Activated T-cell treated with anti-CD3 and anti-CD28 coated beads, Interleukin-2, amount 50 U/mL, for 1 hour (primary cell): ENCODE results near the gene CDKAL1.
"Not testable (repeated sequence)": the region's sequence is repeated elsewhere in the genome, so short reads cannot be mapped to it uniquely, and the experiment has no call there.

Source experiments
- DNase-seq: peaks from one replicate; pipeline ENCODE4 v3.0.0-alpha.2; 2020

The CDKAL1 gene

DNA sequence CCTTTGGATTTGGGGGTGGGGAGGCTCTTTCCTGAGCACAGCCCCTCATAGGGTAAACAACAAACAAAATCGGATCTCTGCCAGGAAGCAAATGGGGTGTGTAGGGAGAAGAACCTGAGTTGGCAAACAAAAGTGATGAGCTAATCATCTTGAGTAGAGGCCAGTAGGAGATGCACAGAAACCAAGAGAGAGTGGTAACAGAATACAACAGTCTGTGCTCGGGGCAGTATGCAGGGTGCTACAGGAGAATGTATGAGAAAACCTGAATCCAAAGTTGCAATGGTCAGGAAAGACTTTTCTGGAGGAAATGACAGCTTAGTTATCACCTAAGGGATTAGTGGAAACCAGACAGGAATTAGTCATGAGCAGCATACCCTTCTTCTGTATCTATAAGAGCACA lies 177.8 kb downstream of the CDKAL1 start:
- DNase-seq: no peak

- no peak for DNase-seq
Observed at GRCh38 chr6:20715135-20715806, 181.0 kb downstream of the CDKAL1 start.

GRCh38 chr6:20716865-20717264 lies 182.6 kb downstream of the CDKAL1 start:
- DNase-seq: no peak

DNA sequence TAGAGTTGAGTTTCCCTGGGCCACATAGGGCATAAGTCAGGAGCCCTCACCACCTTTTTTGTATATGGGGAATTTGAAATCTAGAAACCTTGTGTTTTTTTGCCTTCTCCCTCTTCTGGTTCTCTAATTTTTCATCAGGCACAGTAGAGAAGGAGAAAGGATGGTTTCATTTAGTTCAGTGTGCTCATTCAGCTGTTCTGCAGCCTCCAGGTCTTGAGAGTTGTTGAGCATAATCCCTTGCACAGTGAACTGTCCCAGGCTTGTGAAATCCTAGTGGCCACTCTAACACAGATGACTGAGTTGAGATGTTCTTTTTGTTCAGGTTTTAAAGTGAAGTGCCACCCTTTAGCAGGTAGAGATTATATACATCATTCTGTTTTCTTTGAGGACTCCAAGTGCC lies 183.5 kb downstream of the CDKAL1 start:
- no peak for DNase-seq

DNA sequence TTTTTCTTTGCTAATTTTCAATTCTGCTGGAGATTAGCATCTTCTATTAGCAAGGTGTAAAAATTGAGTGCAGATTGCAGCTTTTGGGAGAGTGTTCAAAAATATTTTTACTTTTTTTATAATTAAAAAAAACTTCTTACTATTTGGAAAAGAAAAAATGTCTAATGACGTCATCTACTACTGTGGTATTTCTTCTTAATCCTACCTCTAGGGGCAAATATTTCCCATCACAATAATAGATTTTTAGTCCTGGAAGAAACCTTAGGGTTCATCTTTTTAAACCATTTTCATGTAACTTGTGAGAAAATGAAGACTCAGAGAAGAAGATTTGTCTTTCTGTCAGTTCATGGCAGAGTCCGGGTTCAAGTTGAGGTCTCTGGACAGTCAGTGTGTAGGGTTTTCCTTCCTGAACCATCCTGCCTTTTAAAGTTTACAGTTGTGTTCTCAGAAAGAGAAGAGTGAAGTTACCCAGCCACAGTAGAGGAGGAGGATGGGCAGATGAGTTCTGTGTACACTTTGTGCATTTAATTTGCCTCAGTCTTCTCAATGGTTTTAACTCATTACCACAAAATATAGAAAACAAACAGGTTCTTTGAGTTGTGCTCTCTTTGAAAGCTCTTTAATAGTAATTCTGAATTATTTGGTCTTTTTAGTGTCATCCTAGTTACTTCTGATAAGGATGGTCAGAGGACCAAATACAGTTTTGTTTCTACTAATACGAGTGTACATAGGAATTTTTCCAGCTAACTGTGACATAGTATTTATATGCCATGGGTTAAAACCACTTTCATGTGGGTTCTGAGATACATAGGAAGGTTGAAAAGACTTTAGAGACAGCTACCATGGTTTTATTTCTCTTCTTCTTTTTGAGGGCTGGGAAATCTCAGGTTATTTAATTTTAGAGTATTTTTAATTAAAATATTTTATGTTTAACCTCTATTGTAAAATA lies 184.7 kb downstream of the CDKAL1 start:
- no peak for DNase-seq

GRCh38 chr6:20719980-20720379 lies 185.7 kb downstream of the CDKAL1 start:
- DNase-seq: no peak

DNA sequence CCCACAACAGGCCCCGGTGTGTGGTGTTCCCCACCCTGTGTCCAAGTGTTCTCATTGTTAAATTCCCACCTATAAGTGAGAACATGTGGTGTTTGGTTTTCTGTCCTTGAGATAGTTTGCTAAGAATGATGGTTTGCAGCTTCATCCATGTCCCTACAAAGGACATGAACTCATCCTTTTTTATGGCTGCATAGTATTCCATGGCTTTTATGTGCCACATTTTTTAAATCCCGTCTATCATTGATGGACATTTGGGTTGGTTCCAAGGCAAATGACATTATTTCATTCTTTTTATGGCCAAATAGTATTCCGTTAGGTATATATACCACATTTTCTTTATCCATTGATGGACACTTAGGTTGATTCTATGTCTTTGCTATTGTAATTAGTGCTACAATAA lies 186.9 kb downstream of the CDKAL1 start:
- not testable (repeated sequence) for DNase-seq

DNA sequence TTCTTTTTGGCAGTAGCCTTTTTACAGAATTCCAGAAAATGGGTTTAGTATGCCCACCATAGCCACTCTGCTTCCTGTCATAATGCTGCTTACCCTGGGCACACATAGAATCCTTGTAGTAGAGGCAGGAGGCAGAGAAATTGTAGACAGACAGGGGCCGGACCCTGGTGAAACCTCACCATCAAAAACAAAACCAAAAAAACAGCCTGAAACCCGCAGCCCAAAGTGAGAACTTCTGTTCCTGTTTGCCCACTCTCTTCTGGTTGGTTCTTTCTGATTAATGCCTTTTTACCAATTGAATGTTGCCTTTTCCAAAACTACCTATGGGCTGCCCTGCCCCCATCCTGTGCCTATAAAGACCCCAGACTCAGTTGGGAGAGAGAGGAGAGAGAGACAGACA lies 188.2 kb downstream of the CDKAL1 start:
- DNase-seq: no peak

DNA sequence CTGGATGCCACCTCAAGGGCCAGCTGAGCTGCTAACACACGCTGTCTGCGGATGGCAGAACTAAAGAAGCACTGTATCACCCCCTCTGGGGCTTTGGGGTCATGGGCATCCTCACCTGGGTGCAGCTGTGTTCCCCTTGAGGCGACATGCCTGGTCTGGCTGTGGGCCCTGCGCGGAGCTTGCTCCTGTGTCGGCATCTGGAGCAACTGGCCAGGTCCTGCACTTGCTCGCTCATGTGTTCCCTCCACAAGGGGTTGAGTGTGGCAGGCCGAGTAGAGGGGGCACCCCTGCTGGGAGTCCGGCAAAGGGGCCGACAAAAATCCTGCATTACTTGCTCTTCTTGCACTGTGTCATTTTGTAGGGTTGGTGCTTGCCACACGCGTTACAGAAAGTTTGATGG lies 189.0 kb downstream of the CDKAL1 start:
- DNase-seq: no peak

GRCh38 chr6:20724443-20725190 lies 190.4 kb downstream of the CDKAL1 start:
- no peak for DNase-seq

DNA sequence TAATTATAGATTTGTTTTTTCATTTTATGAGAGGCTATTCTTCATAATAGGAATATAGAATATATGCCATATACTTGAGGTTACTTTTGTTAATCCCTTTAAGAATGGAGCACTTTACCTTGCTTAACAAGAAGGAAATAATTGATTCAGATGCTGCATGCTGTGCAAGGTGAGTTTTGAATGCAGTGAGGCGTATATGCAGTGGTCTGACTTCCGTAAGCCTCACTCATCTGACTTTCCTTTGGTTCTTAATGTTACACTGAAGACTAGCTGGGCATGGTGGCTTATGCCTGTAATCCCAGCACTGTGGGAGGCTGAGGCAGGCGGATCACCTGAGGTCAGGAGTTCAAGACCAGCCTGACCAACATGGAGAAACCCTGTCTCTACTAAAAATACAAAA lies 191.0 kb downstream of the CDKAL1 start:
- not testable (repeated sequence) for DNase-seq

GRCh38 chr6:20729086-20729485 lies 194.8 kb downstream of the CDKAL1 start:
- no peak for DNase-seq

DNA sequence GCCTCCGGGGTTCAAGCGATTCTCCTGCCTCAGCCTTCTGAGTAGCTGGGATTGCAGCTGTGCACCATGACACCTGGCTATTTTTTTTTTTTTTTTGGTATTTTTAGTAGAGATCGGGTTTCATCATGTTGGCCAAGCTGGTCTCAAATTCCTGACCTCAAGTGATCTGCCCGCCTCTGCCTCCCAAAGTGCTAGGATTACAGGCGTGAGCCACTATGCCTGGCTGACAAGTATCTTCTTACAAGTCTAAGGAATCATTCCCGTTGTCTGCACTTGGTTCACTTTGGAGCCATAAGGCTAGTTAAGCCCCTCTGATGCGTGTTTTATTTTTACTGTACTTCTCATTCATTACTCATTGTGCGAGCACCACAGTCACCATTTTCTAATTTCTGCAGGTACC lies 198.1 kb downstream of the CDKAL1 start:
- DNase-seq: not testable (repeated sequence)

- DNase-seq: no peak
Observed at GRCh38 chr6:20732896-20733295, 198.6 kb downstream of the CDKAL1 start.

DNA sequence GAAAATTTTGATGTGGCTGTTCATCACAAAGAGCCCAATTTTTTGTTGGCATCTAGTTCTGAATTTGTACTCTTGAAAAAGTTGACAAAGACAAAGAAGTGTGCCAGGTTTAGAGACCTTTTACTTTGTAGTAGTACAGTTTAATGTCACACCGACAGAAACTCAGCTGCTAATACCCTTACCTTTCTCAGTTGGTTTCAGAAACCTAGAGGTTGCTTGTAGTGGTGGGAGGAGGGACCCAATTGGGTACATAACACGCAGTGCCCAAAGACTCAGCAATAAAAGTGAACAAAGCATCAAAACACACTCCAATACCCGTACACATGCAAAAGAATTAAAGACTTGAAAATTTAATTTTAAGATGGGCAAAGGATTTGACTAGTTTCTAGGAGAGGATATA lies 203.7 kb downstream of the CDKAL1 start:
- no peak for DNase-seq

DNA sequence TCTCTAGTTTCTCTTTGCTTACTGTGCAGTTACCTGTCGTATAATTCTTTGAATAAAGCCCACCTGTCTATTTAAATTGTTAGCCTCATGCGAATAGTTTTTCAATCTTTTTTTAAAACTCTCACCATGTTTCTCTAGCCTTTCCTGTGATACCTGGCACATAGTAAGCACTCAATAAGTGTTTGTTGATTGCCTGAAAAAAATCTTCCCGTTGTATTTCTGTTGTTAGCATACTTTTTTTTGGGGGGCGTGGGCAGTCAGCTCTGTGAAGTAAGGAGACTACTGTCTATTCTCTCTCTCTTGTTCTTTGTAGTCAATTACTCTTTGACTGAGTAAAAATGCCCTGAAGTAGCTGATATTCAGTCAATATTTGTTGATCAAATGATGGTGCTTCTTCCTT lies 205.8 kb downstream of the CDKAL1 start:
- DNase-seq: no peak

DNA sequence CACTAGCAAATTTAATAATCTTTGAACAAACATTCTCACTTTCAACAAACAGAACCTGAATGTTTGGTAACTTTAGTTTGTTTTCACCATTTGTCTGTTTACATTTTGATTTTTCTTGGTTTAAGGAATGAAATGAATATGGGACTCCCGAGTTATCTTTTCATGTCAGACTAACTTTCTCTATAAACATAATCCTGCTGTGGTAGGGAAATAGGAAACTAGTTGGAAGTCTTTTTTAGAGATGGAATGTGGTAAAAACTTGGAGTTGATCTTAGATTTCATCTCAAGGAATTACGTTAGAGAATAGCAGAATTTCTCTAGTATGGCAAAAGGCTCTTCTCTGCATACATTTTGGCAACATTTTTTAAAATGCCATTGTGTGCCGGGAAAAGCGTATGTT lies 206.5 kb downstream of the CDKAL1 start:
- no peak for DNase-seq

GRCh38 chr6:20741490-20741889 lies 207.2 kb downstream of the CDKAL1 start:
- no peak for DNase-seq

- DNase-seq: no peak
Observed at GRCh38 chr6:20744911-20745557, 210.8 kb downstream of the CDKAL1 start.

DNA sequence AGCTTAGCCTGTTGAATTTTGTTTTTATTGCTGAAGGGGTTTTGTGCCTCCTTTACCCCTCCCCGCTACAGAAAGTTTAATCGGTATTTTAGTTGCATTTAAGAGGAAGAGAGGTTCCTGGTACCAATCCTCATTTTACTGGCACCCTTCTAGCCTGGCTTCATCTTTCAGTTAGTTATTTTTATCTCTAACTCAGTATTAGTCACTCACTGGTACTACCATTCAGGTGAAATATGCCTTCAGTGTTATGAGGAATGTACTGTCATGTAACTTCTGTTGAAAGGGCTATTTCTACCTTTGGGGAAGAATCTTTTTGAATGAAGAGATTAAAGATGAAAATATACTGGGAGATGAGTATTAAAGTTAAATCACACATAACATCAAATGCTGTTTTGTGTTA lies 211.8 kb downstream of the CDKAL1 start:
- DNase-seq: no peak

- no peak for DNase-seq
Observed at GRCh38 chr6:20746805-20747558, 212.7 kb downstream of the CDKAL1 start.

- DNase-seq: no peak
Observed at GRCh38 chr6:20747991-20748390, 213.7 kb downstream of the CDKAL1 start.
